OCI-LY3 (cell line): ENCODE measurements around the gene DDX4.

ENCODE experiments used
- H2AFZ ChIP-seq: fragments of 200-600, 300-600 bp; shearing (Covaris generic); 2 replicates; pipeline ENCODE4 v1.6.0; 2014; ENCODE audit warnings: antibody characterized with exemption, low read depth, low read length
- H3K27ac ChIP-seq: fragments of 200-600, 300-600 bp; sonication (generic); 2 replicates; pipeline ENCODE4 v1.5.1; 2014; ENCODE audit warnings: mild to moderate bottlenecking, low read length, moderate library complexity, mixed read lengths
- H3K27me3 ChIP-seq: fragments of 200-600, 300-600 bp; sonication (generic); 2 replicates; pipeline ENCODE4 v1.6.1; 2014; ENCODE audit warnings: low read depth, low read length, mixed read lengths
- H3K36me3 ChIP-seq: fragments of 200-600, 300-600 bp; sonication (generic); replicated peaks from 2 replicates; pipeline ENCODE3; 2014; ENCODE audit warnings: low read depth, low read length, mixed read lengths
- H3K4me1 ChIP-seq: fragments of 300-600, 200-600 bp; sonication (generic); 2 replicates; pipeline ENCODE4 v1.6.1; 2014; ENCODE audit warnings: low read length, mixed read lengths
- H3K4me2 ChIP-seq: fragments of 200-600, 300-600 bp; sonication (generic); 2 replicates; pipeline ENCODE4 v1.6.1; 2014; ENCODE audit warnings: low read length, mixed read lengths
- H3K4me3 ChIP-seq: fragments of 300-600, 200-600 bp; sonication (generic); 2 replicates; pipeline ENCODE4 v1.5.1; 2014; ENCODE audit warnings: antibody characterized with exemption, mild to moderate bottlenecking, low read length, moderate library complexity
- H3K79me2 ChIP-seq: fragments of 300-600, 200-600 bp; shearing (Covaris generic); 2 replicates; pipeline ENCODE4 v1.6.1; 2014; ENCODE audit warnings: mild to moderate bottlenecking, low read length, mixed read lengths
- H3K9ac ChIP-seq: fragments of 300-600, 200-600 bp; shearing (Covaris generic); 2 replicates; pipeline ENCODE4 v1.6.0; 2014; ENCODE audit warnings: mild to moderate bottlenecking, low read length, moderate library complexity
- H3K9me3 ChIP-seq: fragments of 200-600, 300-600 bp; shearing (Covaris generic); 2 replicates; pipeline ENCODE4 v1.6.1; 2014; ENCODE audit warnings: low read length, mixed read lengths; ENCODE audit not compliant: insufficient read depth
- H4K20me1 ChIP-seq: fragments of 200-600, 300-600 bp; sonication (generic); 2 replicates; pipeline ENCODE4 v1.6.1; 2016; ENCODE audit warnings: low read length, mixed read lengths; ENCODE audit not compliant: insufficient read depth
- EZH2phosphoT487 ChIP-seq: fragments of 200-600 bp; shearing (Covaris generic); IDR thresholded peaks from 2 replicates; pipeline ENCODE4 v1.6.1; 2018; ENCODE audit warnings: antibody characterized with exemption, mixed run types, low read depth
- TF ChIP-seq, protein P1 (sequence below): fragments of 200-600, 300-600 bp; sonication (generic); IDR thresholded peaks from 2 replicates; pipeline ENCODE4 v1.5.1; 2014; ENCODE audit warnings: antibody characterized with exemption, low read length, low read depth

The DDX4 gene

DNA sequence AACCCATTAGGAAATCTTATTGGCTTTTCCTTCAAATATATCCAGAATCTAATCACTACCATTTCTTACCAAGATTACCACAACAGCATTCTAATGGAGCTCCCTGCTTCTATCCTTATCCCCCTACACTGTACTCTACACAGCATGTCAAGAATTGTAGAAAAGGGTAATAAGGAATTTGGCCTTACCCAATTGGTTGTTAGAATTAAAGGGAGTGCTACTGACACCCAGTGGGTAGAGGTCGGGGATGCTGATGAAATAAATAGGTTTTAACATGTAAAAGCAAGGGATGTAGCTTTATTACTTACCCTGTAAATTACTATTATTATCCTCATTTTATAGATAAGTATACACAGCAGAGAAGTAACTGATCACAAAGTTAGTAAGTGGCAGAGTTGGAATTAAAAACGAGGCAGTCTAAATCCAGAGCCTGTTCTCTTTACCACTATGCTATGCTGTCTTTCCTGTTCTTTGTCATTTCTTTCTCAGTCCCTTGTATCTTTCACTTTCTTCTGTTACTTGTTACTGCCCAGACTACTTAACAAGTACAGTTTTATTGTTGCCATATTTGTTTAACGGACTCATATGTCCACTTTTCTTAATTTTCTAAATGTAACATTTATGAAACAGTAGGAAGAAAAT is 36.3 kb upstream of the DDX4 start:
- Histone ChIP-seq H3K27ac (no peak overlapping the region), H3K9ac (no peak overlapping the region), H3K9me3 (0 out of 2 replicates have a peak, but pooled peaks cover 12% of the 10 kb centered on the region), H2AFZ (no peak overlapping the region), H3K36me3 (peaks cover 47% of the 10 kb centered on the region), H3K4me2 (no peak overlapping the region), H4K20me1 (no peaks in the 10 kb centered on the region), H3K27me3 (no peaks in the 10 kb centered on the region), H3K4me3 (no peak overlapping the region), H3K4me1 (peaks cover 35% of the 10 kb centered on the region), H3K79me2 (no peaks in the 10 kb centered on the region)
- TF ChIP-seq EZH2phosphoT487: no peak
- TF ChIP-seq, protein P1, sequence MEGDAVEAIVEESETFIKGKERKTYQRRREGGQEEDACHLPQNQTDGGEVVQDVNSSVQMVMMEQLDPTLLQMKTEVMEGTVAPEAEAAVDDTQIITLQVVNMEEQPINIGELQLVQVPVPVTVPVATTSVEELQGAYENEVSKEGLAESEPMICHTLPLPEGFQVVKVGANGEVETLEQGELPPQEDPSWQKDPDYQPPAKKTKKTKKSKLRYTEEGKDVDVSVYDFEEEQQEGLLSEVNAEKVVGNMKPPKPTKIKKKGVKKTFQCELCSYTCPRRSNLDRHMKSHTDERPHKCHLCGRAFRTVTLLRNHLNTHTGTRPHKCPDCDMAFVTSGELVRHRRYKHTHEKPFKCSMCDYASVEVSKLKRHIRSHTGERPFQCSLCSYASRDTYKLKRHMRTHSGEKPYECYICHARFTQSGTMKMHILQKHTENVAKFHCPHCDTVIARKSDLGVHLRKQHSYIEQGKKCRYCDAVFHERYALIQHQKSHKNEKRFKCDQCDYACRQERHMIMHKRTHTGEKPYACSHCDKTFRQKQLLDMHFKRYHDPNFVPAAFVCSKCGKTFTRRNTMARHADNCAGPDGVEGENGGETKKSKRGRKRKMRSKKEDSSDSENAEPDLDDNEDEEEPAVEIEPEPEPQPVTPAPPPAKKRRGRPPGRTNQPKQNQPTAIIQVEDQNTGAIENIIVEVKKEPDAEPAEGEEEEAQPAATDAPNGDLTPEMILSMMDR: no peak

DNA sequence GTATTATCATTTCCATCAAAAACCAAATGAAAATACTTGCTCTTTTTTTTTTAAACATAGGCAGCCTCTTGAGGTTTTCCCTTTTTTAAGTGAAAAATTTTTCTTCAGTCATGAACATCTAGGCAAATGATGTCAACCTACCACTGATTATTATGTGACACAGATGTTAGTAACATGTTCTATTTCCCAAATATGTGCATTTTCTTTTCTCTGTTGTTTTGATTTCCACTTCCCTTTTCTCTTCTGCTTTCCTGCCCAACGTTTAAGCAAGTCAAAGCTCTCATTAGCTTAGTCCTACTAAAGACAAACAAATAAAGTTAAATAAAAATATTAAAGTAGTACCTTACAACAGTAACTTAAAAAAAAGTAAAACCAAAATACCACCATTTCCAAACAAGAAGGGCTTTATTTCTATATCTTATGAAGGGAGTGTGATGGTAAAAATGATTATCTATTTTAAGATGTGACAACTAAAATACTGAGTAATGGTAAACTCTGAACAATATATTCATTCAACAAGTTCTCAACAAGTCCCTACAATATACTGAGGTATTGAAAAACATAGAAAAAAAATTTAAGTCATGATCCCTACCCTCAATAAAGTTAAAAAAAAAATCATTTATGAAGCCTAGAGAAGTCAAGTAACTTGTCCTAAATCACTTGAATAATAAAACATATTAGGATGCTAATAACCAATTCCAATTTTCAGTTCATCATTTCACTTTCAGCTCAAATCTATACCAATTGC is 35.1 kb upstream of the DDX4 start:
- Histone ChIP-seq H3K79me2 (no peaks in the 10 kb centered on the region), H4K20me1 (no peaks in the 10 kb centered on the region), H3K9me3 (0 out of 2 replicates have a peak, but pooled peaks cover 12% of the 10 kb centered on the region), H3K4me2 (peak overlapping the region; percentile 36), H3K4me3 (no peak overlapping the region), H3K27ac (peak overlapping the region; percentile 42), H3K36me3 (peaks cover 40% of the 10 kb centered on the region), H3K9ac (no peak overlapping the region), H2AFZ (no peak overlapping the region), H3K4me1 (peaks cover 35% of the 10 kb centered on the region), H3K27me3 (no peaks in the 10 kb centered on the region)
- TF ChIP-seq, protein P1: no peak
- TF ChIP-seq EZH2phosphoT487: no peak

DNA sequence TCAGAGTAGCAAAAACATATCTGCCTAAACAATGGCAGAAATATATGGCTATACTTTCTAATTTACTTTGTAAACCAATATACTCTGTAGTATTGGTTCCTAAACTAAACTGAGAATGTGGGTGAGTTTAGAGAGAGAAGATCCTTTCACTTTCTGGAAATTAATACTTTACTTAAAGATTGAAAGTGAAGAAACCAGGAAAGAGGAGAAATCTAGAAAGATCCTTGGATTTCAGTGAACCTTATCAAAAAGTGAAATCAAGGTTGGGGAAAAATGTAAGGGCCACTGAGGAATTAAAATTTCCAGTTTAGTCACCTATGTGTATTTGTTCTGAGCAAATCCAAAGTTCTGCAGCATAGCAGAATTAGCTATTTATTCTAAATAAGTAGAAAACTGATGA is 31.6 kb upstream of the DDX4 start:
- 0 out of 2 replicates have a peak, but pooled peaks cover 4% of the 10 kb centered on the region for H3K9me3 ChIP-seq
- no peak overlapping the region for H3K4me2 ChIP-seq
- no peak for TF ChIP-seq EZH2phosphoT487
- TF ChIP-seq, protein P1: no peak
- H3K27me3 ChIP-seq: no peaks in the 10 kb centered on the region
- no peak overlapping the region for H3K27ac ChIP-seq
- no peak overlapping the region for H3K4me3 ChIP-seq
- H2AFZ ChIP-seq: no peak overlapping the region
- H3K79me2 ChIP-seq: 0 out of 2 replicates have a peak, but pooled peaks cover under 1% of the 10 kb centered on the region
- peaks cover 20% of the 10 kb centered on the region for H3K4me1 ChIP-seq
- no peak overlapping the region for H3K9ac ChIP-seq
- H3K36me3 ChIP-seq: peaks cover 18% of the 10 kb centered on the region
- no peaks in the 10 kb centered on the region for H4K20me1 ChIP-seq

DNA sequence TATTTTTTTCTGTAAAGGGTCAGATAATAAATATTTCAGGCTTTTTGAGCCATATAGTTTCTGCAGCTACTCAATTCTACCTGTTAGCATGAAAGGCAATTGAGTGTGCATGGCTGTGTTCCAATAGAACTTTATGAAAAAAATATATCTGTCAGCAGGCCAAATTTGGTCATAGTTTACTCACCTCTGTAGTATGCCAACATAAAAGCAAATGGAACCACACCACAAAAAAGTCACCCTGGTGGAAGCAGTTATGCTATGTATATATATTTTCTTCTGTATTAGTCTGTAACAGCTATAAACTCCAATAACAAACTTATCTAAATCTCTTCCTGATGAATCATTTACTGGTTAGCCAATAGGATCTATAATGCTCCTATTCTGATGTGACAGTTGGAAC is 29.1 kb upstream of the DDX4 start:
- Histone ChIP-seq H3K27ac (no peak overlapping the region), H3K27me3 (no peaks in the 10 kb centered on the region), H3K79me2 (0 out of 2 replicates have a peak, but pooled peaks cover 7% of the 10 kb centered on the region), H2AFZ (no peak overlapping the region), H4K20me1 (no peaks in the 10 kb centered on the region), H3K36me3 (no peaks in the 10 kb centered on the region), H3K9ac (no peak overlapping the region), H3K9me3 (no peaks in the 10 kb centered on the region), H3K4me3 (no peak overlapping the region), H3K4me2 (no peak overlapping the region), H3K4me1 (peaks cover 9% of the 10 kb centered on the region)
- TF ChIP-seq, protein P1: no peak
- TF ChIP-seq EZH2phosphoT487: no peak
